Stimulated activated CD4-positive, alpha-beta T cell treated with anti-CD3 and anti-CD28 coated beads, Interleukin-12 subunit alpha, Interleukin-12 subunit beta, amount 100 ng/mL, for 48 hours (primary cell): Measurements from ENCODE around the gene MTHFD1.

Source experiments
- DNase-seq, 3 donors: peaks; one replicate each; pipeline ENCODE4 v3.0.0-alpha.2; 2020; ENCODE audit warnings: low read depth in 2 of 3, low spot score in 1 of 3

The MTHFD1 gene

GRCh38 chr14:64444984-64445845, 57.1 kb downstream of the MTHFD1 start:
- peak; percentile 17 to 48 (median 20) for DNase-seq

- DNase-seq: no peak
These were observed 59.9 kb downstream of the MTHFD1 start for GRCh38 chr14:64447876-64448670.

GRCh38 chr14:64450255-64450654, 62.1 kb downstream of the MTHFD1 start:
- DNase-seq: no peak

- DNase-seq: no peak
These were observed 66.5 kb downstream of the MTHFD1 start for GRCh38 chr14:64454671-64455070.

- no peak for DNase-seq
These were observed 71.4 kb downstream of the MTHFD1 start for GRCh38 chr14:64459405-64460136.

- no peak for DNase-seq
These were observed 73.1 kb downstream of the MTHFD1 start for GRCh38 chr14:64461221-64461620.

- no peak for DNase-seq
These were observed 75.0 kb downstream of the MTHFD1 start for GRCh38 chr14:64463195-64463594.

GRCh38 chr14:64463873-64464272, 75.7 kb downstream of the MTHFD1 start:
- no peak for DNase-seq

- no peak for DNase-seq
These were observed 76.5 kb downstream of the MTHFD1 start for GRCh38 chr14:64464651-64465050.

GRCh38 chr14:64465191-64465822, 77.2 kb downstream of the MTHFD1 start, which contains the start of gene AKAP5:
Gene AKAP5, plus strand, starts transcription at chr14:64465499. Its CDS starts 2,896 bp downstream, at chr14:64468395.
- peak in 2 of 3 donors; percentile 16 to 42 for DNase-seq

GRCh38 chr14:64465831-64466554, 77.8 kb downstream of the MTHFD1 start:
- DNase-seq: peak in 1 of 3 donors; percentile 1

- DNase-seq: no peak
These were observed 78.9 kb downstream of the MTHFD1 start for GRCh38 chr14:64467101-64467500.

GRCh38 chr14:64467566-64467965, 79.4 kb downstream of the MTHFD1 start:
- no peak for DNase-seq

- no peak for DNase-seq
These were observed 80.3 kb downstream of the MTHFD1 start for GRCh38 chr14:64468451-64468850.

GRCh38 chr14:64474041-64474440, 85.9 kb downstream of the MTHFD1 start:
- DNase-seq: no peak

GRCh38 chr14:64474698-64475097, 86.5 kb downstream of the MTHFD1 start:
- no peak for DNase-seq

GRCh38 chr14:64475585-64476273, 87.6 kb downstream of the MTHFD1 start:
- no peak for DNase-seq

GRCh38 chr14:64476438-64476837, 88.3 kb downstream of the MTHFD1 start:
- no peak for DNase-seq

GRCh38 chr14:64478634-64479250, 90.6 kb downstream of the MTHFD1 start:
- peak in 1 of 3 donors; percentile 24 for DNase-seq
